Stimulated activated naive CD8-positive, alpha-beta T cell treated with anti-CD3 and anti-CD28 coated beads, Interleukin-15, amount 100 ng/mL, for 72 hours (primary cell): ENCODE data around the gene SERPINI1.

Source experiments
- ATAC-seq: fragments of 150-1000 bp; cut with Tn5 transposase; 2 replicates; pipeline ENCODE4 v1.10.0; 2021; ENCODE audit warnings: mild to moderate bottlenecking, moderate library complexity
- DNase-seq, 2 donors: peaks; one replicate each; pipeline ENCODE4 v3.0.0; 2021 to 2022
- H3K27ac Mint-ChIP-seq, 2 donors: one replicate each; pipeline ENCODE4 v1.8.0; 2022; ENCODE audit warnings: mild to moderate bottlenecking in 2 of 2, mixed read lengths in 2 of 2, moderate library complexity in 2 of 2
- H3K27me3 Mint-ChIP-seq: one replicate; pipeline ENCODE4 v1.8.0; 2022; ENCODE audit warnings: mixed read lengths
- H3K4me1 Mint-ChIP-seq: one replicate; pipeline ENCODE4 v1.8.0; 2022; ENCODE audit warnings: mild to moderate bottlenecking, mixed read lengths
- H3K4me3 Mint-ChIP-seq, 2 donors: one replicate each; pipeline ENCODE4 v1.8.0; 2022; ENCODE audit warnings: mild to moderate bottlenecking in 2 of 2, mixed read lengths in 2 of 2, moderate library complexity in 1 of 2
- H3K9me3 Mint-ChIP-seq, 2 donors: one replicate each; pipeline ENCODE4 v1.8.0; 2022; ENCODE audit warnings: mixed read lengths in 2 of 2

Gene SERPINI1

GRCh38 chr3:167735233-167736138 is at the start of gene SERPINI1:
Gene SERPINI1 (plus strand): TSS chr3:167735721. CDS start chr3:167789129, 53,408 bp downstream.
- Mint-ChIP-seq H3K4me3 (no peak within 1 kb of the TSS), H3K4me1 (peaks cover 19% of the 10 kb centered on the region), H3K9me3 (no peaks in the 10 kb centered on the region), H3K27me3 (no peaks in the 10 kb centered on the region), H3K27ac (peak within 1 kb of the TSS in 1 of 2 donors; percentile 36)
- DNase-seq = peak in 1 of 2 donors; percentile 79
- peak; percentile 60 for ATAC-seq

- Mint-ChIP-seq H3K27me3 (no peaks in the 10 kb centered on the region), H3K9me3 (no peaks in the 10 kb centered on the region), H3K4me3 (peak overlapping the region in 1 of 2 donors; percentile 12), H3K4me1 (peaks cover 17% of the 10 kb centered on the region), H3K27ac (peak overlapping the region; percentile 16 to 54)
- peak; percentile 100 for ATAC-seq
- peak; percentile 18 to 52 for DNase-seq
These were observed 44.2 kb upstream of the SERPINI1 start for GRCh38 chr3:167691366-167691765.

GRCh38 chr3:167694121-167694520 is 41.4 kb upstream of the SERPINI1 start:
- DNase-seq = no peak
- ATAC-seq = no peak
- Mint-ChIP-seq H3K4me1 (peaks cover 17% of the 10 kb centered on the region), H3K27ac (no peak overlapping the region), H3K9me3 (no peaks in the 10 kb centered on the region), H3K4me3 (no peak overlapping the region), H3K27me3 (no peaks in the 10 kb centered on the region)

GRCh38 chr3:167700046-167700445 is 35.5 kb upstream of the SERPINI1 start:
- no peak for DNase-seq
- H3K9me3 Mint-ChIP-seq = no peaks in the 10 kb centered on the region

GRCh38 chr3:167700926-167701325 is 34.6 kb upstream of the SERPINI1 start:
- DNase-seq = no peak
- no peak for ATAC-seq
- no peak overlapping the region for H3K4me3 Mint-ChIP-seq
- no peak overlapping the region for H3K27ac Mint-ChIP-seq
- H3K27me3 Mint-ChIP-seq = no peaks in the 10 kb centered on the region
- no peaks in the 10 kb centered on the region for H3K9me3 Mint-ChIP-seq
- H3K4me1 Mint-ChIP-seq = no peaks in the 10 kb centered on the region

More at GRCh38 chr3:167700046-167700445, 35.5 kb upstream of the SERPINI1 start:
- Mint-ChIP-seq H3K27ac (no peak overlapping the region), H3K4me3 (no peak overlapping the region), H3K4me1 (no peaks in the 10 kb centered on the region), H3K27me3 (no peaks in the 10 kb centered on the region)
- no peak for ATAC-seq

GRCh38 chr3:167705840-167706239 is 29.7 kb upstream of the SERPINI1 start:
- no peaks in the 10 kb centered on the region for H3K27me3 Mint-ChIP-seq
- DNase-seq (no peak), ATAC-seq (no peak)
- H3K4me1 Mint-ChIP-seq = peaks cover 6% of the 10 kb centered on the region
- H3K9me3 Mint-ChIP-seq = no peaks in the 10 kb centered on the region
- peak overlapping the region in 1 of 2 donors; percentile 41 for H3K27ac Mint-ChIP-seq
- no peak overlapping the region for H3K4me3 Mint-ChIP-seq

GRCh38 chr3:167709690-167710089 is 25.8 kb upstream of the SERPINI1 start:
- H3K4me1 Mint-ChIP-seq = peaks cover 42% of the 10 kb centered on the region
- no peak overlapping the region for H3K27ac Mint-ChIP-seq
- H3K27me3 Mint-ChIP-seq = no peaks in the 10 kb centered on the region
- peaks cover 0 to 5% of the 10 kb centered on the region in 2 donors for H3K9me3 Mint-ChIP-seq
- DNase-seq (no peak), ATAC-seq (no peak)
- no peak overlapping the region for H3K4me3 Mint-ChIP-seq

GRCh38 chr3:167710552-167710951 is 25.0 kb upstream of the SERPINI1 start:
- Mint-ChIP-seq H3K9me3 (peaks cover 0 to 5% of the 10 kb centered on the region in 2 donors), H3K27ac (no peak overlapping the region), H3K27me3 (no peaks in the 10 kb centered on the region), H3K4me3 (no peak overlapping the region), H3K4me1 (peaks cover 51% of the 10 kb centered on the region)
- ATAC-seq = no peak
- no peak for DNase-seq

GRCh38 chr3:167711439-167711838 is 24.1 kb upstream of the SERPINI1 start:
- no peak overlapping the region for H3K4me3 Mint-ChIP-seq
- no peaks in the 10 kb centered on the region for H3K27me3 Mint-ChIP-seq
- H3K9me3 Mint-ChIP-seq = peaks cover 0 to 5% of the 10 kb centered on the region in 2 donors
- DNase-seq = no peak
- peaks cover 58% of the 10 kb centered on the region for H3K4me1 Mint-ChIP-seq
- no peak overlapping the region for H3K27ac Mint-ChIP-seq
- ATAC-seq = no peak

GRCh38 chr3:167712445-167712844 is 23.1 kb upstream of the SERPINI1 start:
- no peak for DNase-seq
- Mint-ChIP-seq H3K9me3 (peaks cover 0 to 5% of the 10 kb centered on the region in 2 donors), H3K27me3 (no peaks in the 10 kb centered on the region), H3K27ac (no peak overlapping the region), H3K4me3 (no peak overlapping the region), H3K4me1 (peaks cover 58% of the 10 kb centered on the region)
- ATAC-seq = no peak

- Mint-ChIP-seq H3K4me1 (peaks cover 69% of the 10 kb centered on the region), H3K27me3 (no peaks in the 10 kb centered on the region), H3K4me3 (no peak overlapping the region), H3K9me3 (peaks cover 0 to 5% of the 10 kb centered on the region in 2 donors), H3K27ac (no peak overlapping the region)
- no peak for DNase-seq
- ATAC-seq = no peak
These were observed 20.6 kb upstream of the SERPINI1 start for GRCh38 chr3:167714871-167715270.

GRCh38 chr3:167716920-167717319 is 18.6 kb upstream of the SERPINI1 start:
- peaks cover 64% of the 10 kb centered on the region for H3K4me1 Mint-ChIP-seq
- no peak overlapping the region for H3K4me3 Mint-ChIP-seq
- no peaks in the 10 kb centered on the region for H3K27me3 Mint-ChIP-seq
- DNase-seq = no peak
- peaks cover 0 to 5% of the 10 kb centered on the region in 2 donors for H3K9me3 Mint-ChIP-seq
- no peak overlapping the region for H3K27ac Mint-ChIP-seq
- ATAC-seq = no peak

- Mint-ChIP-seq H3K27me3 (no peaks in the 10 kb centered on the region), H3K9me3 (no peaks in the 10 kb centered on the region), H3K4me3 (no peak overlapping the region), H3K4me1 (peaks cover 52% of the 10 kb centered on the region), H3K27ac (no peak overlapping the region)
- peak; percentile 50 for ATAC-seq
- DNase-seq = no peak
These were observed 16.9 kb upstream of the SERPINI1 start for GRCh38 chr3:167718582-167718981.

- no peak for ATAC-seq
- no peak overlapping the region for H3K4me3 Mint-ChIP-seq
- DNase-seq = no peak
- no peaks in the 10 kb centered on the region for H3K9me3 Mint-ChIP-seq
- no peak overlapping the region for H3K27ac Mint-ChIP-seq
- peaks cover 35% of the 10 kb centered on the region for H3K4me1 Mint-ChIP-seq
- H3K27me3 Mint-ChIP-seq = no peaks in the 10 kb centered on the region
These were observed 12.5 kb upstream of the SERPINI1 start for GRCh38 chr3:167723025-167723512.

- Mint-ChIP-seq H3K4me3 (no peak overlapping the region), H3K27ac (no peak overlapping the region), H3K9me3 (no peaks in the 10 kb centered on the region), H3K27me3 (no peaks in the 10 kb centered on the region), H3K4me1 (peaks cover 37% of the 10 kb centered on the region)
- ATAC-seq = no peak
- no peak for DNase-seq
These were observed 11.6 kb upstream of the SERPINI1 start for GRCh38 chr3:167723872-167724271.

- H3K9me3 Mint-ChIP-seq = no peaks in the 10 kb centered on the region
- ATAC-seq (no peak), DNase-seq (no peak)
- no peaks in the 10 kb centered on the region for H3K27me3 Mint-ChIP-seq
- no peak overlapping the region for H3K4me3 Mint-ChIP-seq
- no peak overlapping the region for H3K27ac Mint-ChIP-seq
- H3K4me1 Mint-ChIP-seq = peaks cover 40% of the 10 kb centered on the region
These were observed 7.3 kb upstream of the SERPINI1 start for GRCh38 chr3:167728176-167728575.
